ENCODE data around the gene PDIA6.

Gene PDIA6

GRCh38 chr2:10841547-10842219, 29.1 kb upstream of the PDIA6 start:
- H3K4me3 ChIP-seq (ENCODE audit: low read depth, low read length, poor library complexity, severe bottlenecking) = no peak overlapping the region
- H3K9me2 ChIP-seq (ENCODE audit: low read depth, low read length) = no peaks in the 10 kb centered on the region
- peaks cover 8% of the 10 kb centered on the region for H3K27me3 ChIP-seq (ENCODE audit: insufficient read depth, low read length)
- no peaks in the 10 kb centered on the region for H3K79me2 ChIP-seq (ENCODE audit: insufficient read depth, low read length)
- TF ChIP-seq EZH2 (IDR thresholded peaks at IDR 0.05; ENCODE audit: borderline replicate concordance, low read length) = no peak
- no peak for TF ChIP-seq CTCF (IDR thresholded peaks at IDR 0.05; ENCODE audit: low read length)
- no peak overlapping the region for H2AFZ ChIP-seq (ENCODE audit: low read length)
- H3F3A ChIP-seq (ENCODE audit: insufficient read depth, low read length) = no peaks in the 10 kb centered on the region
- no peak overlapping the region for H3K9ac ChIP-seq (ENCODE audit: low read length)
- peaks cover 5% of the 10 kb centered on the region; the same call in 1 of the 2 replicates for H3K9me3 ChIP-seq (ENCODE audit: low read length)
- H3K27ac ChIP-seq (ENCODE audit: low read depth, low read length, poor library complexity, severe bottlenecking) = no peak overlapping the region
- H3K36me3 ChIP-seq (ENCODE audit: insufficient read depth, low read length) = no peaks in the 10 kb centered on the region
- H3K4me2 ChIP-seq (ENCODE audit: low read length) = no peak overlapping the region
- no peaks in the 10 kb centered on the region for H3K4me1 ChIP-seq (ENCODE audit: insufficient read depth, low read length, severe bottlenecking)
- H4K20me1 ChIP-seq (ENCODE audit: insufficient read depth, low read length) = no peaks in the 10 kb centered on the region

GRCh38 chr2:10839813-10840212, 27.2 kb upstream of the PDIA6 start:
- Histone ChIP-seq H3K4me2 (ENCODE audit: low read length) (no peak overlapping the region), H3K9ac (ENCODE audit: low read length) (no peak overlapping the region), H3K27me3 (ENCODE audit: insufficient read depth, low read length) (peaks cover 8% of the 10 kb centered on the region), H3K4me1 (ENCODE audit: insufficient read depth, low read length, severe bottlenecking) (no peaks in the 10 kb centered on the region), H3K36me3 (ENCODE audit: insufficient read depth, low read length) (no peaks in the 10 kb centered on the region), H3K9me2 (ENCODE audit: low read depth, low read length) (no peaks in the 10 kb centered on the region), H4K20me1 (ENCODE audit: insufficient read depth, low read length) (no peaks in the 10 kb centered on the region), H3K79me2 (ENCODE audit: insufficient read depth, low read length) (no peaks in the 10 kb centered on the region), H2AFZ (ENCODE audit: low read length) (no peak overlapping the region), H3K9me3 (ENCODE audit: low read length) (peaks cover 5% of the 10 kb centered on the region; the same call in 1 of the 2 replicates), H3K27ac (ENCODE audit: low read depth, low read length, poor library complexity, severe bottlenecking) (no peak overlapping the region), H3F3A (ENCODE audit: insufficient read depth, low read length) (no peaks in the 10 kb centered on the region), H3K4me3 (ENCODE audit: low read depth, low read length, poor library complexity, severe bottlenecking) (no peak overlapping the region)
- TF ChIP-seq EZH2 (IDR thresholded peaks at IDR 0.05; ENCODE audit: borderline replicate concordance, low read length) (no peak), CTCF (IDR thresholded peaks at IDR 0.05; ENCODE audit: low read length) (no peak)

GRCh38 chr2:10838734-10839133, 26.1 kb upstream of the PDIA6 start:
- Histone ChIP-seq H3K4me3 (ENCODE audit: low read depth, low read length, poor library complexity, severe bottlenecking) (no peak overlapping the region), H3K9me3 (ENCODE audit: low read length) (peaks cover 5% of the 10 kb centered on the region; the same call in 1 of the 2 replicates), H3K79me2 (ENCODE audit: insufficient read depth, low read length) (no peaks in the 10 kb centered on the region), H3K36me3 (ENCODE audit: insufficient read depth, low read length) (no peaks in the 10 kb centered on the region), H4K20me1 (ENCODE audit: insufficient read depth, low read length) (no peaks in the 10 kb centered on the region), H3K27ac (ENCODE audit: low read depth, low read length, poor library complexity, severe bottlenecking) (no peak overlapping the region), H3K27me3 (ENCODE audit: insufficient read depth, low read length) (peaks cover 8% of the 10 kb centered on the region), H3K4me2 (ENCODE audit: low read length) (no peak overlapping the region), H3K9ac (ENCODE audit: low read length) (no peak overlapping the region), H3F3A (ENCODE audit: insufficient read depth, low read length) (no peaks in the 10 kb centered on the region), H3K9me2 (ENCODE audit: low read depth, low read length) (no peaks in the 10 kb centered on the region), H3K4me1 (ENCODE audit: insufficient read depth, low read length, severe bottlenecking) (no peaks in the 10 kb centered on the region), H2AFZ (ENCODE audit: low read length) (no peak overlapping the region)
- TF ChIP-seq CTCF (IDR thresholded peaks at IDR 0.05; ENCODE audit: low read length) (no peak), EZH2 (IDR thresholded peaks at IDR 0.05; ENCODE audit: borderline replicate concordance, low read length) (no peak)
